Stimulated activated CD8-positive, alpha-beta memory T cell treated with anti-CD3 and anti-CD28 coated beads, Interleukin-2, amount 100 ng/mL, for 48 hours (primary cell): ENCODE data around the gene MRGPRX2.

Source experiments
- DNase-seq, 2 donors: peaks; one replicate each; pipeline ENCODE4 v3.0.0-alpha.2; 2020; ENCODE audit warnings: low read depth in 2 of 2

The MRGPRX2 gene

DNA sequence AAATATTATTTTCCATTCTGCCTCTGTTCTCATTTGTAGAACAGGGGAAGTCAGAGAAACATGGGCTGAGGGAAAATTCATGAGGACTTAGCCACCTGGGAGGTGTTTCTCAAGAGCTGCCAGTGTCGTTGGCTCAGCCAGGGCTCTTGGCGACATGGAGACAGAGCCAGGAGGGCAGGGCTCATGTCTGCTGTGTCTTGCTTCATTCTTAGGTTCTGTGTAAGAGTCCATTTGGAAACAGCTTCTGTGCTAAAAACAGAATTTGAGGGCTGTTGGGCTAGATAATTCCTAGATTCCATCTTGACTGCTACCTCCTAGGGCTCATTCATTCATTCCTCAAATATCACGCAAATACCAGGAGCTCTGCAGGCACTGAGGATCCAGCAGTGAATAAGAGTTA is 15.1 kb upstream of the MRGPRX2 start:
- DNase-seq: no peak

DNA sequence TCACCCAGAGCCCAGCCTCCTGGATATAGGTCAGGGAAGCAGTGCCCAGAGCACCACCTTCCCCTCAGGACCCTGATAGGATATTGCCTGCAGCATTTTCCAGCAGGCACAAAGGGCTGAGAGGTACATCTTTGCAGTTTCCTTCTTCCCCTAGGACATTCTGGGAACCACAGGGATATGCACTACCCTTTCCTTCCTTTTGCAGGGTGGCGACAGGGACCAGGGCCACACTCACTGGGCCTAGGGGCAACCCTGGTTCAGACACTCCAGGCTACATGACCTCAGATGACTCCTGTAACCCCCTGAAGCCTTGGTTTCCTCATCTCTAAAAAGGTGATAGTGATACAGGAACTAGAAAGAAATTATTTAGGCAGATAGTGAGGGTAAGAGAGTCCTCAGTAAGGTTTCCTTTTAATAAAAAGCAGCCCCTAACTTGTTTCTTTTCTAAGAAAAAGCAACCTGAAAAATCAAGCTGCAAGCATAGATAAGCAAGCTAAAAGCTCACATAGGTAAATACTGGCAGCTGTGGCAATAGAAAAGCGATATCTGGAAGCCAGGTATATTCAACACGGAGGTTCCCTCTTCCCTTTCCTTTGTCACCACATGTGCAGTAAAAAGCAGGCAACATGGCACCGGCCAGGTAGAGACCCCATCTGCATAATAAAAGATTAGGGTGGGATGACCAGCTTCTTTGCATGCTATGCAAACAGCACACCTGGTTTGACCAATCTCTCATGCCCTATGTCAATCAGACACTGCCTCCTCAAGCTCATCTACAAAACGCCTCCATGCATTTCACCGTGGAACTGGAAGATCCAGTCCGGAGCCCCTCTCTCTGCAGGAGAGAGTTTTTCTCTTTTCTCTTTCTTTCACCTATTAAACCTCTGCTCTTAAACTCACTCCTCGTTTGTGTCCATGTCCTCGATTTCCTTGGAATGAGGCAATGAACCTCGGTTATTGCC is 13.2 kb upstream of the MRGPRX2 start:
- DNase-seq: no peak

GRCh38 chr11:19072464-19072863 is 11.9 kb upstream of the MRGPRX2 start:
- DNase-seq: no peak

GRCh38 chr11:19071255-19071654 is 10.7 kb upstream of the MRGPRX2 start:
- DNase-seq: peak; percentile 31 to 36

DNA sequence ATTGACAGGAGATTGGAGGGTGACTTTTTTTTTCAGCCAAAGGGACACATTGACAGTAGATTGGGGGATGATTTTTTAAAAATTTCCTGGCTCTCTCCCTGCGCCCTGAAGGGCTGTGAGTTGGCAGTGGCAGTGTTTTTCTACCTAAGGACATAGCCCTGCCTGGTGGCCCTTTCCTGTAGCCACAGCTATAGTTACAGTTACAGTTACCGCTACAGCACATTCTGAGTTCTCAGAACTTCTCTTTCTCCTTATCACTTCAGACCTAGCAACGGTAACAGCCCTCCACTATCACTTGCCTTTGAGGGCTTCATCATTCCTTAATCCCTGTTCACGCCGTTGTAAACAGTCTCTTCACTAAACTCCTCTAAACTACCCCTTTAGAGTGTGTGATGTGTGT is 684 bp downstream of the MRGPRX2 start:
- DNase-seq: no peak

DNA sequence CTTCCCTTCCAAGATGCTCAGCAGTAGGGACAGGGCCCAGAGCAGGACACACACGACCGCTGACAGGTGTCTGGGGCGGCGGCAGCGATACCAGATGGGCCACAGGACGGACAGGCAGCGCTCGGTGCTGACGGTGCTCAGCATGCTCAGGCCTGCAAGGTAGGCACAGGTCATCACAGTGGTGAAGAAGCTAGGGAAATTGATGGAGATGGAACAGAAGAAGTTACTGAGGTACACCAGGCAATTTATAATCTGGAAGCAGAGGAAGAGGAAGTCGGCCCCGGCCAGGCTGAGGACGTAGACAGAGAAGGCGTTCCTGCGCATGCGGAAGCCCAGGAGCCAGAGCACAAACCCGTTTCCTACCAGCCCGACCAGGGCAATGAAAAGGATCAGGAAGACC is 4.6 kb downstream of the MRGPRX2 start:
- DNase-seq: no peak

DNA sequence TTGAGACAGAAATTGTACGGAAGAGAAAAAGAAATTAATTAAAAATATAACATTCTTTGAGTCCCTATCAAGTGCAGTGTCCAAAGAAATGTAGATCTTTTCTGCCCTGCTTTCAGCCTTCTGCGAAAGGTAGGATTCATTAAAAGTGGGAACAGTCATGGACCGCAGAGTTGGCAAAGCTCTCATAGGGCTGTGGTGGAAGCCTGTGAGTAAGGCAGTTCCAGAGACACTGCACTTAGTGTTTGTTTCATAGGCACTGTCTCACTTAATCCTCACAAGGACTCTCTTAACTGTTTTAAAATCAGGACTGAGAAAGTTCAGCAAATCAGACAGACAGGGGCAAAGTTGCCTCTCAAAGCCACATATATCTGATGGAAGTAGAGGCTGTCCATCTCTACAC is 5.5 kb downstream of the MRGPRX2 start:
- no peak for DNase-seq

DNA sequence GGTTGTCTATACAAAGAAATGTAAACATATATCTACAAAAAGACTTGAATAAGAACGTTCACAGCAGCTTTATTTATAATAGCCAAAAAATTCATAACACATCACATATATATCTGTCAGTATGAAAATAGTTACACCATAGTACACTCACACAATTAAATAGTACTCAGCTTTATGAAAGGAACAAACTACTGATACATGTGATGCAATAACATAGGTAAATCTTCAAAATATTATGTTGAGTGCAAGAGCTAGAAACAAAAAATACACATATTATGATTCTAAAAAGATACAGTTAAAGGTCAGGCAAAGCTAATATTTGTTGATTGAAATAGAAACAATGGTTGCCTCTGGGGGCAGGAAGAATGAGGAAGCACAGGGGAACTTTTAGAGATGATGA is 6.6 kb downstream of the MRGPRX2 start:
- DNase-seq: no peak

DNA sequence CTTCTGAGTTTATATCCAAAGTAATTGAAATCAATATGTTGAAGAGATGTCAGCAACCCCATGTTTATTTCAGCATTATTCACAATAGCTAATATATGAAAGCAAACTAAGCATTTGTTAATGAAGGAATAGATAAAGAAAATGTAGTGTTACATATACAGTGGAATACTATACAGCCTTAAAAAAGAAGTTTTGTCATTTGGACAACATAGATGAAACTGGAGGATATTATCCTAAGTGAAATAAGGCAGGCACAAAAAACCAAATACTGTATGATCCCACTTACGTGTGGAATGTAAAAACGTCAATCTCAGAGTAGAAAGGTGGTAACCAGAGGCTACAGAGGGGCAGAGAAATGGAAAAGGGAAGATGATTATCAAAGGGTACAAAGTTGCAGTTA is 10.2 kb downstream of the MRGPRX2 start:
- DNase-seq: no peak

DNA sequence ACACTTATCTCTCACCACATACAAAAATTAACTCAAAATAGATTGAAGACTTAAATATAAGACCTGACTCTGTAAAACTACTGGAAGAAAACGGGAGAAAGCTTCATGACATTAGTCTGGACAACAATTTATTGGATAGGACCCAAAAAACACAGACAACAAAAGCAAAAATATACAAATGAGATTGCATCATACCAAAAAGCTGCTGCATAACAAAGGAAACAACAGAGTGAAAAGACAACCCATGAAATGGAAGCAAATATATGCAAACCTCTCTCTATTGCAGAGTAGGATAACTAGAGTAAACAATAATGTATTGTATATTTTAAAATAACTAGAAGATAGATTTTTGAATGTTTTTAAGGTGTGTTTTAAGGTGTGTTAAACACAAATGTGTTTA is 11.2 kb downstream of the MRGPRX2 start:
- DNase-seq: no peak

- no peak for DNase-seq
Measured at GRCh38 chr11:19040051-19040450, 20.5 kb downstream of the MRGPRX2 start.

DNA sequence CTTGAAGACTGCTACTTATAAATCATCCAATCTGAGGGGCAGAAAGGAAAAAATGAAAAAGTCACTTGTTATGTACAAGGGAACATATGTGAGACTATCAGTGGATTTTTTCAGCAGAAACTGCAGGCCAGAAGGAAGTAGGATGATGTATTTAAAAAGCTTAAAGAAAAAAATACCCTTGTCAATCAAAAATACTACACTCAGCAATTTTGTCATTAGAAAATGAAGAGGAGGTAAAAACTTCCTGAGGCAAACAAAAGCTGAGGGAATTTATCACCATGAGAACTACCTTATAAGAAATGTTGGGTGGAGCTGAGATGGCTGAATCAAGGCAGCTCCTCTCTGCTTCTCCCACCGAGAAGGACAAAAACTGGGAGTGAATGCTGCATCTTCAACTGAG is 21.1 kb downstream of the MRGPRX2 start:
- no peak for DNase-seq

GRCh38 chr11:19032990-19033389 is 27.5 kb downstream of the MRGPRX2 start:
- DNase-seq: no peak

DNA sequence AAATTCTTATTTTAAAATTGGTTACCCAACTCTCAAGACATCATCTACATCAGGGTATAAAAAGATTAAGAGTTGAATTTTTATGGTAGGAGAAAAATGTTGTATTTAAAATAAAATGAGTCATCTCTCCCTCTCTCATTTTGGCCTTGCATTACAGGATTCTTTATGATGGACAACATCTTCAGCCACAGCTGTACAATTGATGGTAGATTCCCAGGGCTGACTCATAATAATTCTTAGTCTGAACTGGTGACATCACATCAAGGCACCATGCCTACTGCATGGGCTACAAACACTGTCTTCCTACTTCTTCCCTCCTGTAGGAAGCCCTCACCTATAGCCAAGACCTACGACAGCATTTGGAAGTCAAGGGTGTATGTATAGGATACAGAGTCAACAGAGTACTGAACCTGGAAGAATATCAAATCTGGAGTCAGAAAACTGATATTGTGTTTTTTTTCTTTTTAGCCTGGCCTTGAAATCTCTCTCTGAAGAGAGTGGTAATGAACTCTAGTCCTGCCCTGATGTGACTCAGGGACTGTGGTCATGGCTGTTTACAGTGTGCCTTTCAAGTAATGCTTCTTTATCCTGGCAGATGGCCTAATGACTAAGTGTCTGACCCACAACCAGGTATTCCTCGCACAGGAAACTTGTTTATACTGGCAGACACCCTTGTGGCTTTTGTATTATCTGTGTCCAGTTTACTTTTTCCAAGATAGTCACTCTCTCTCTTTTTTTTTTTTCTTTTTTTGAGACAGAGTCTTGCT is 32.5 kb downstream of the MRGPRX2 start:
- no peak for DNase-seq

DNA sequence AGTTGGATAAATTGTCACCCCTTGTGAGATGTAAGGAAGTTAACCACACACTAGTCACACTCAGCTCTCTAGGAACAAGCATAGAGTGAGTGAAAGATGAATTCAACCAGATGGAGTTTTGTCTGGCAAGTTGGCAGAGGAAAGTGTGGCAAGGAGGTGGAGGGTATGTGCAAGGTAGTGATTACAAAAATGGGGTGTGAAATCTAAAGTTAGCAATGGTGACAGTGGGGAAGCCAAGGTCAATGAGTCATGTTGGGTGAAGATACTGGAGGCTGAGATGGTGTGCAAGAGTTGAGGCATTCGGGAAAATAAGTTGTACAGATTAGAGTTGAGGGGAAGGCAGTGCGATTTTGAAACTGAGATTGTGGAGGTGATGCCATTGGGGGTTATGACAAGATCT is 33.7 kb downstream of the MRGPRX2 start:
- DNase-seq: no peak

DNA sequence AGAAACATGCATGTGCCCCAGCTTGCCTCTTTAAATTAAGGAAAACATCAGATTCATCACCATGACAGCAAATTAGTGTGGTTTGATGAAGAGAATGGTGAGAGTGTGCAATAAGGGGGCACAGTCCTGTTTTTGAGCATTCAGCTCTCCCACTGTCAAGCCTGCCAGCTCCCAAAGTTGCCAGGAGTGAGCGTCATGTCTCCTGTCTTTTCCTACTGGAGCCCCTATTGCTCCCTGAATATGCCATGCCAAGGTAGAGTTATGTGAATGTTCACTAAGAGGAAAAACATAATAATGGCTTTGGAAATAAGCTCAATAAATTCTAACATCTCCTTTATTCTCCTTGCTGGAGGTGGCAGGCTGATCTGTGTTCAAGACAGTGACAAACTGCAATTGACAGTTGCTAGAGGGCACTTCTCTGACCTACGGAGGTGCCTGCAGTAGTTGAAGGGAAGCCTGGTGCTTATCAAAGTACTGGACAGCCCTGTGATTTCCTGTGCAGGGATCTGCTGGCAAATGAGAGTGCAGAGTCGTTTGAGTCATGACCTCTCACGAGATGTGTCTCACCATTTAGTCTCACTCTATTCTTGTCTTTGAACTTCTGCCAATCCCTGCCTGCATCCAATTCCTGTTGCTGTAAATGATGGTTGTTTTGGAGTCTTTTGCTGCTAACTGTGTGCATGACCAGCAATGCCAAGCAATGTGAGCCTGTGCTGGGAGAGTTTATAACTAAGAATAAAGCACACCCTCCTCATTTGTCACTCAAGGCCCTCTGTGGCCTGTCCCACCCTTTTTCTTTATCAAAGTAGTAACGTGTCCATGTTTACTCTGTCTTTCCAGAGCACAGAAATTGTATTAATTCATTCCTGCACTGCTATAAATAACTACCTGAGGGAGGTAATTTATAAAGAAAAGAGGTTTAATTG is 34.8 kb downstream of the MRGPRX2 start:
- DNase-seq: no peak

DNA sequence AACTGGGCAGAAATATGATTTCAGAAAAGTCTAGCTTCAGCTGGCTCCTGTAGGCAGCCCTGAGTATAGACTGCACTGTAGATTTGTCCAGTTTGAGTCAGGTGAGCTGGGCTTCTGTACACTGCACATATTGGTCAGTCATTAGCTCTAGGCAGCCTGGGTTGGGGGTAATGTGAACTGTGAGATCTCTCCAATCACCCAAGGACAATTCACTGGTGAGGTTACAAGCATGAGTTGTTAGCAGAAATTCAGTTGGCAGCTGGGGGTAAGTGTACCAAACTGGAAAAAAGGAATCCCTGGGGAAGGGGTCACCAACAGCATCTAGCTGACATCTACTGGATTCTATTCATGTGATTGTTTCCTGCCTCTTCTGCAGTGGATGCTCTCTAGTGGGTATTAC is 39.7 kb downstream of the MRGPRX2 start:
- DNase-seq: no peak

- DNase-seq: no peak
Measured at GRCh38 chr11:19018901-19019300, 41.6 kb downstream of the MRGPRX2 start.

DNA sequence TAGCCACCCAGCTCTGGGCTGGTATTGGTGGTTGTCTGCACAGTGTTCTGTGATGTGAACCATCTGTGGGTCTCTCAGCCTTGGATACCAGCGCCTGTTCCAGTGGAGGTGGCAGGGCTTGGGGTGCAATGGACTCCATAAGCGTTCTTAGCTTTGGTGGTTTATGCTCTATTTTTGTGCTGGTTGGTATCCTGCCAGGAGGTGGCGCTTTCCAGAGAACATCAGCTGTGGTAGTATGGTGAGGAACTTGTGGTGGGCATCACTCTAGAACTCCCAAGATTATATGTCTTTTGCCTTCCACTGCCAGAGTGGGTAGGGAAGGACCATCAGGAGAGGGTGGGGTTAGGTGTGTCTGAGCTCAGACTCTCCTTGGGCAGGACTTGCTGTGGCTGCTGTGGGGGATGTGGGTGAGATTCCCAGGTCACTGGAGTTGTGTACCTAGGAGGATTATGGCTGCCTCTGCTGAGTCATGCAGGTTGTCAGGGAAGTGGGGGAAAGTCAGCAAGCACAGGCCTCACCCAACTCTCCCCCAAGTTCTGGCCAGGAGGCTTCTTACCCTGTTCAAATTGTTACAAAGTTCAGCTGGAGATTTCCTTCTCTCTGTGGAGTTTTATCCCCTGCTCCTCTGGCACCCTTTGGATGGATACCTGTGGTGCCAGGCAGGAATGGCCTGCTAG is 47.2 kb downstream of the MRGPRX2 start:
- DNase-seq: no peak

DNA sequence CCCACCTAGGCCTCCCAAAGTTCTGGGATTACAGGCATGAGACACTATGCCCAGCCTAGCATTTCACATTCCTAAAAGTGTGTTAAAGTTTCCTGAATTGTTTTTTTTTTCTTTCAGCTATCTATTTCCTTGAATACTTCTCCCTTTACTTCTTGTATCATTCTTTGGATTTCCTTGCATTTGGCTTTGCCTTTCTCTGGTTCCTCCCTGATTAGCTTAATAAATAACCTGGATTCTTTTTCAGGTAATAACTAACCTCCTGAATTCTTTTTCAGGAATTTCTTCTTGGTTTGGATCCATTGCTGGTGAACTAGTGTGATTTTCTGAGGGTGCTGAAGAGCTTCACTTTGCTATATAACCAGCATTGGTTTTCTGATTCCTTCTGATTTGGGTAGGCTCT is 47.9 kb downstream of the MRGPRX2 start:
- DNase-seq: no peak
